ENCODE data around the gene FAM76A. TPM values are rescaled to one million over a fixed set of nuclear protein-coding genes. Genes with fewer than 3 reads are reported as not detected.

FAM76A gene
- total RNA-seq, 1 donor from 2014 or later: 13.8 TPM

DNA sequence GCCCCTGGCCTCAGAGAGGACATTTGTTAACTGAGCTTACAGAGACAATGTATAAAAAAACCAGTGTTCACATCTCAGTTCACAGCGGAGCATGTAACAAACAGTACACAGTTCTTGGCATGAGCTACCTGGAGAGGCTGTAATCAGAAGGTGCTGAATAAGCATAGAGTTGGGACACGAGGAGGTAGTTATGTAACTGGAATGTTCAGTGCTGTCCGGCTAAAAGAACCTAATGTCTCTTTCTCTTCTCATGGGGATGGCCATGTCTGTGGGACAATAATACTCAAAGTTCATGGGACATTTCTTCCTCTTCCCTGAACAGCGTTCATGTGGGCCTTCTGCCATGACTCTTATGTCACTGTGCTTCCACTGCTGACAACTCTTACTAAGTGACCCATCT is 30.1 kb downstream of the FAM76A start:
- Mint-ChIP-seq H3K9me3 (no peaks in the 10 kb centered on the region), H3K27me3 (ENCODE audit: low read depth) (no peaks in the 10 kb centered on the region)

DNA sequence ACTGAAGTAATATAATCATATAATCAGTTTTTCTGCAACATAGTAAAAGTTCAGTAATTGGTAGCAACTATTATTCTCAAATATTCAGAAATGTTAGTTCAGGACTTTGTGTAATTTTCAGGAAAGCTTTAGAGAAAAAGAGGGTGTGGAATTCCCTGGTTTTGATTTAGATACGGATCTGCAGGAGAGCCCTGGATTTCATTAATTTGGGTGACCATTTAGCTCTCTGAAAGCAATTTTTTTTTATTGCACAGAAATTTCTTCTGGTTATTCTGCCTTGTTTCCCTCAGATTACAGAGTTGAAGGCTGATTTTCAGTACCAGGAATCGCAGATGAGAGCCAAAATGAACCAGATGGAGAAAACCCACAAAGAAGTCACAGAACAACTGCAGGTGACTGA is 33.5 kb downstream of the FAM76A start:
- no peak overlapping the region for H3K4me3 Mint-ChIP-seq
- H3K9me3 Mint-ChIP-seq: no peaks in the 10 kb centered on the region
- no peak for DNase-seq (ENCODE audit: low read depth, low spot score)
- no peaks in the 10 kb centered on the region for H3K36me3 Mint-ChIP-seq (ENCODE audit: low read depth)
- TF ChIP-seq, protein P1, sequence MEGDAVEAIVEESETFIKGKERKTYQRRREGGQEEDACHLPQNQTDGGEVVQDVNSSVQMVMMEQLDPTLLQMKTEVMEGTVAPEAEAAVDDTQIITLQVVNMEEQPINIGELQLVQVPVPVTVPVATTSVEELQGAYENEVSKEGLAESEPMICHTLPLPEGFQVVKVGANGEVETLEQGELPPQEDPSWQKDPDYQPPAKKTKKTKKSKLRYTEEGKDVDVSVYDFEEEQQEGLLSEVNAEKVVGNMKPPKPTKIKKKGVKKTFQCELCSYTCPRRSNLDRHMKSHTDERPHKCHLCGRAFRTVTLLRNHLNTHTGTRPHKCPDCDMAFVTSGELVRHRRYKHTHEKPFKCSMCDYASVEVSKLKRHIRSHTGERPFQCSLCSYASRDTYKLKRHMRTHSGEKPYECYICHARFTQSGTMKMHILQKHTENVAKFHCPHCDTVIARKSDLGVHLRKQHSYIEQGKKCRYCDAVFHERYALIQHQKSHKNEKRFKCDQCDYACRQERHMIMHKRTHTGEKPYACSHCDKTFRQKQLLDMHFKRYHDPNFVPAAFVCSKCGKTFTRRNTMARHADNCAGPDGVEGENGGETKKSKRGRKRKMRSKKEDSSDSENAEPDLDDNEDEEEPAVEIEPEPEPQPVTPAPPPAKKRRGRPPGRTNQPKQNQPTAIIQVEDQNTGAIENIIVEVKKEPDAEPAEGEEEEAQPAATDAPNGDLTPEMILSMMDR (conservative IDR thresholded peaks at IDR 0.05): no peak
- H3K27me3 Mint-ChIP-seq (ENCODE audit: low read depth): no peaks in the 10 kb centered on the region
- no peak overlapping the region for H3K27ac Mint-ChIP-seq (ENCODE audit: unreplicated experiment)
- no peaks in the 10 kb centered on the region for H3K4me1 Mint-ChIP-seq

More for the DNA sequence above, 30.1 kb downstream of the FAM76A start:
- TF ChIP-seq, protein P1 (conservative IDR thresholded peaks at IDR 0.05): no peak
- Mint-ChIP-seq H3K27ac (ENCODE audit: unreplicated experiment) (no peak overlapping the region), H3K36me3 (ENCODE audit: low read depth) (no peaks in the 10 kb centered on the region), H3K4me1 (no peaks in the 10 kb centered on the region), H3K4me3 (no peak overlapping the region)
- DNase-seq (ENCODE audit: low read depth, low spot score): no peak

DNA sequence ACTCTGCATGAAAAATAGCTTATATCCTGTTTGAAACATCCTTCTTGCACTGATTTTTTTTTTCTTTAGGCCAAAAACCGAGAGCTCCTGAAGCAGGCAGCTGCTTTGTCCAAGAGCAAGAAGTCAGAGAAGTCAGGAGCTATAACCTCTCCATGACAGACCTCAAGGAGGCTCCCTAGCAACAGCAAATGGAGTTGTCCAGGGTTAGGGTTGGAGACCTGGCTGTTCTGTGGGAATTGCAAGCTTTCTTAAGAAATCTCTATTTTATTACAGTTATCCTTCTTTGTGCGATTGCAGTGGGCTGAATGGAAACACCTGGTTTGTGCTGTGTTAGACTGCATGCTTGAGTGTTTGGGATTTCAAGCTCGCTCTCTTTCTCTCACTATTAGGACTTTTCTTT is 34.7 kb downstream of the FAM76A start:
- Mint-ChIP-seq H3K36me3 (ENCODE audit: low read depth) (no peaks in the 10 kb centered on the region), H3K9me3 (no peaks in the 10 kb centered on the region), H3K4me1 (no peaks in the 10 kb centered on the region), H3K4me3 (no peak overlapping the region), H3K27me3 (ENCODE audit: low read depth) (no peaks in the 10 kb centered on the region), H3K27ac (ENCODE audit: unreplicated experiment) (no peak overlapping the region)
- TF ChIP-seq, protein P1 (conservative IDR thresholded peaks at IDR 0.05): no peak
- no peak for DNase-seq (ENCODE audit: low read depth, low spot score)

DNA sequence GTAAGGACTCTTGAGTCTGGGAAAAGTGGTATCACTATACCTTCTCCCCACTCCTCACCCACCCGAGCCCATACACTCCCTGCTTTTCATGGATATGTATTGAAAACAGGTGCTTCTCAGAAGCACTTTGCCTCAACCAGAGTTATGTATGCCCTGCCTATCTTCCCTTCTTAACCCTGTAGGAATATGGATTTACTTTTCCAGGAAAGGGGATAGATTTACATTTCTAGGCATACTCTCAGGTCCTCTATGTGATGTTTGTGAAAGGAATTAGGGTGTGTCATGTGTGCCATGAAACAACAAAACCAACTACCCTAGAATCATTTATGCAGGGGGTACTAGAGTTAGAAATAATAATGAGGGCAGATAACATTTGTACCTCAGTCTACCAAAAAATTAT is 36.3 kb downstream of the FAM76A start:
- DNase-seq (ENCODE audit: low read depth, low spot score): no peak
- no peak overlapping the region for H3K27ac Mint-ChIP-seq (ENCODE audit: unreplicated experiment)
- no peaks in the 10 kb centered on the region for H3K4me1 Mint-ChIP-seq
- no peaks in the 10 kb centered on the region for H3K36me3 Mint-ChIP-seq (ENCODE audit: low read depth)
- H3K27me3 Mint-ChIP-seq (ENCODE audit: low read depth): no peaks in the 10 kb centered on the region
- H3K4me3 Mint-ChIP-seq: no peak overlapping the region
- TF ChIP-seq, protein P1 (conservative IDR thresholded peaks at IDR 0.05): no peak
- no peaks in the 10 kb centered on the region for H3K9me3 Mint-ChIP-seq

DNA sequence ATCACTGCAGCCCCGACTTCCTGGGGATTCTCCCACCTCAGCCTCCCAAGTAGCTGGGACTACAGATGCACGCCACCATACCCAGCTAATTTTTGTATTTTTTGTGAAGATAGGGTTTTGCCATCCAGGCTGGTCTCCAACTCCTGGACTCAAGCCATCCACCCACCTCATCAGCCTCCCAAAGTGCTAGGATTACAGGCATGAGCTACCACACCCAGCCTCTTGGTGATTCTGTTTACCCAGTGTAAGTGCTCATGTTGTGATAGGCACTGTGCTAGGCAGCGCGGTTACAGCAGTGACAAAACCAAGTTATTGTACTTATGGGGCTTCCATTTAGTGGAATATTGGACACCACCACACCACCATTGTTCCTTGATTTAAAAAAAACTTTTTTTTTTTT is 37.6 kb downstream of the FAM76A start:
- TF ChIP-seq, protein P1 (conservative IDR thresholded peaks at IDR 0.05): no peak
- no peaks in the 10 kb centered on the region for H3K4me1 Mint-ChIP-seq
- no peak for DNase-seq (ENCODE audit: low read depth, low spot score)
- no peaks in the 10 kb centered on the region for H3K9me3 Mint-ChIP-seq
- no peak overlapping the region for H3K4me3 Mint-ChIP-seq
- H3K27ac Mint-ChIP-seq (ENCODE audit: unreplicated experiment): no peak overlapping the region
- no peaks in the 10 kb centered on the region for H3K36me3 Mint-ChIP-seq (ENCODE audit: low read depth)
- no peaks in the 10 kb centered on the region for H3K27me3 Mint-ChIP-seq (ENCODE audit: low read depth)
